Upper lobe of right lung (tissue), 1 donor: Measurements from ENCODE around the gene TNRC6C. TPM values are rescaled to one million over a fixed set of nuclear protein-coding genes. Genes with fewer than 3 reads are reported as not detected.
"Not testable (repeated sequence)": the region's sequence is repeated elsewhere in the genome, so short reads cannot be mapped to it uniquely, and the experiment has no call there.

Experiments used
- ATAC-seq: fragments of 200-7000 bp; cut with Tn5 transposase; one replicate; pipeline ENCODE4 v1.9.1; 2020; ENCODE audit warnings: mild to moderate bottlenecking, moderate library complexity
- DNase-seq: peaks from one replicate; pipeline ENCODE4 v3.0.0-alpha.2; 2020
- H3K27ac ChIP-seq: fragments of 200-600 bp; one replicate; pipeline ENCODE4 v1.8.0; 2022
- H3K27me3 ChIP-seq: fragments of 200-600 bp; one replicate; pipeline ENCODE4 v1.8.0; 2022; ENCODE audit warnings: mild to moderate bottlenecking
- H3K36me3 ChIP-seq: fragments of 200-600 bp; one replicate; pipeline ENCODE4 v1.8.0; 2022
- H3K4me1 ChIP-seq: fragments of 200-600 bp; one replicate; pipeline ENCODE4 v1.8.0; 2022
- H3K4me3 ChIP-seq: fragments of 200-600 bp; one replicate; pipeline ENCODE4 v1.8.0; 2022; ENCODE audit warnings: mild to moderate bottlenecking
- H3K9me3 ChIP-seq: fragments of 200-600 bp; one replicate; pipeline ENCODE4 v1.8.0; 2022
- CTCF ChIP-seq: fragments of 200-600 bp; IDR thresholded peaks from one replicate; pipeline ENCODE4 v1.8.0; 2022; ENCODE audit warnings: antibody characterized with exemption
- intact Hi-C: fragments of 100-400 bp; cut with DNase I; formaldehyde crosslinking; loops from one replicate; pipeline ENCODE4 v1.11.0; 2022
- total RNA-seq: library from RNA; stranded (reverse); fragmentation: NEBNext Ultra II Directional; extraction: Animal tissue kit (Norgen Biotek cat#: 25700); gene quantifications from one replicate; pipeline ENCODE4 v1.2.1, GENCODE V29; 2021
- donor health status: DM: no; HTN: yes; CAD: no; lungs with severe emphysema.

Gene TNRC6C
- total RNA-seq, 1 donor from 2014 or later: 21.7 TPM

- intact Hi-C loops: no loop called here
- ATAC-seq: no peak
- TF ChIP-seq CTCF: no peak
- DNase-seq: no peak
- no peaks in the 10 kb centered on the region for H3K9me3 ChIP-seq
- H3K4me3 ChIP-seq: no peak overlapping the region
- H3K4me1 ChIP-seq: no peaks in the 10 kb centered on the region
- no peak overlapping the region for H3K27ac ChIP-seq
- H3K27me3 ChIP-seq: no peaks in the 10 kb centered on the region
- peaks cover 98% of the 10 kb centered on the region for H3K36me3 ChIP-seq
Measured at GRCh38 chr17:78075011-78075410, 116.5 kb downstream of the TNRC6C start.

- H3K36me3 ChIP-seq: peaks cover 98% of the 10 kb centered on the region
- intact Hi-C loops: no loop called here
- ATAC-seq (no peak), DNase-seq (no peak)
- H3K4me3 ChIP-seq: no peak overlapping the region
- H3K27me3 ChIP-seq: no peaks in the 10 kb centered on the region
- no peak for TF ChIP-seq CTCF
- no peaks in the 10 kb centered on the region for H3K9me3 ChIP-seq
- no peak overlapping the region for H3K27ac ChIP-seq
- no peaks in the 10 kb centered on the region for H3K4me1 ChIP-seq
Measured at GRCh38 chr17:78075545-78075944, 117.0 kb downstream of the TNRC6C start.

- Histone ChIP-seq H3K27ac (no peak overlapping the region), H3K27me3 (no peaks in the 10 kb centered on the region), H3K9me3 (no peaks in the 10 kb centered on the region), H3K4me3 (no peak overlapping the region), H3K36me3 (peaks cover 92% of the 10 kb centered on the region), H3K4me1 (no peaks in the 10 kb centered on the region)
- no peak for TF ChIP-seq CTCF
- no peak for ATAC-seq
- intact Hi-C loops: no loop called here
- no peak for DNase-seq
Measured at GRCh38 chr17:78079253-78079652, 120.8 kb downstream of the TNRC6C start.

- H3K4me3 ChIP-seq: no peak overlapping the region
- H3K36me3 ChIP-seq: peaks cover 82% of the 10 kb centered on the region
- intact Hi-C loops: no loop called here
- no peak for TF ChIP-seq CTCF
- H3K4me1 ChIP-seq: no peaks in the 10 kb centered on the region
- DNase-seq: no peak
- no peak overlapping the region for H3K27ac ChIP-seq
- no peak for ATAC-seq
- no peaks in the 10 kb centered on the region for H3K9me3 ChIP-seq
- no peaks in the 10 kb centered on the region for H3K27me3 ChIP-seq
Measured at GRCh38 chr17:78081551-78081950, 123.0 kb downstream of the TNRC6C start.

- intact Hi-C loops, H3K27ac ChIP-seq, H3K27me3 ChIP-seq, ATAC-seq, H3K4me1 ChIP-seq, DNase-seq, H3K4me3 ChIP-seq, H3K9me3 ChIP-seq: not testable (repeated sequence)
- peaks cover 82% of the 10 kb centered on the region for H3K36me3 ChIP-seq
Measured at GRCh38 chr17:78082355-78082872, 123.9 kb downstream of the TNRC6C start.

GRCh38 chr17:78082988-78083387, 124.5 kb downstream of the TNRC6C start:
- DNase-seq (no peak), ATAC-seq (no peak)
- Histone ChIP-seq H3K9me3 (no peaks in the 10 kb centered on the region), H3K27ac (no peak overlapping the region), H3K4me1 (no peaks in the 10 kb centered on the region), H3K27me3 (no peaks in the 10 kb centered on the region), H3K36me3 (peaks cover 82% of the 10 kb centered on the region), H3K4me3 (no peak overlapping the region)
- intact Hi-C loops: no loop called here
- TF ChIP-seq CTCF: no peak
